GM12891 (cell line): ENCODE data around the gene ZNF599.

Source experiments
- DNase-seq: peaks from one replicate; pipeline ENCODE4 v3.0.0; 2011; ENCODE audit warnings: low spot score; ENCODE audit not compliant: insufficient read length
- FAIRE-seq: peaks from 2 replicates; lab custom pipeline; 2011; peaks lifted over from hg19 to GRCh38; lab: Jason Lieb, UNC
- PAX5 ChIP-seq: IDR thresholded peaks from 2 replicates; pipeline ENCODE4 v1.6.1; 2011; ENCODE audit warnings: low read length, moderate library complexity, mild to moderate bottlenecking; ENCODE audit not compliant: insufficient read depth, severe bottlenecking
- POLR2A ChIP-seq: IDR thresholded peaks from 2 replicates; pipeline ENCODE4 v1.6.1; 2011; ENCODE audit warnings: low read depth, low read length, control low read depth
- POLR2AphosphoS5 ChIP-seq: IDR thresholded peaks from 2 replicates; pipeline ENCODE4 v1.6.1; 2011; ENCODE audit warnings: low read depth, low read length, control low read depth
- POU2F2 ChIP-seq: IDR thresholded peaks from 2 replicates; pipeline ENCODE4 v1.6.1; 2011; ENCODE audit warnings: low read depth, mild to moderate bottlenecking, control low read depth, low read length, moderate library complexity
- SPI1 ChIP-seq: IDR thresholded peaks from 2 replicates; pipeline ENCODE4 v1.6.1; 2011; ENCODE audit warnings: low read depth, low read length, control low read depth
- TAF1 ChIP-seq: IDR thresholded peaks from 2 replicates; pipeline ENCODE4 v1.6.1; 2011; ENCODE audit warnings: low read depth, low read length, control low read depth

The ZNF599 gene

GRCh38 chr19:34757441-34757840 is 15.6 kb downstream of the ZNF599 start:
- FAIRE-seq = no peak
- no peak for TF ChIP-seq POLR2AphosphoS5
- TF ChIP-seq POLR2A = no peak
- TF ChIP-seq PAX5 = no peak
- TF ChIP-seq SPI1 = no peak
- TF ChIP-seq TAF1 = no peak
- no peak for TF ChIP-seq POU2F2

GRCh38 chr19:34744896-34745690 is 27.9 kb downstream of the ZNF599 start:
- FAIRE-seq (no peak), DNase-seq (no peak)
- TF ChIP-seq PAX5 (no peak), POLR2AphosphoS5 (no peak), SPI1 (no peak), POU2F2 (no peak), POLR2A (no peak), TAF1 (no peak)

More at GRCh38 chr19:34757441-34757840, 15.6 kb downstream of the ZNF599 start:
- DNase-seq = no peak

- FAIRE-seq (no peak), DNase-seq (no peak)
- no peak for TF ChIP-seq PAX5
- TF ChIP-seq SPI1 = no peak
- no peak for TF ChIP-seq POLR2AphosphoS5
- no peak for TF ChIP-seq POLR2A
- TF ChIP-seq TAF1 = no peak
- no peak for TF ChIP-seq POU2F2
These were observed 38.4 kb downstream of the ZNF599 start for GRCh38 chr19:34734537-34735103.

- TF ChIP-seq POLR2A (no peak), SPI1 (no peak), POU2F2 (peak; percentile 47; the same call in 1 of the 2 replicates), TAF1 (no peak), PAX5 (no peak), POLR2AphosphoS5 (0 out of 2 replicates have a peak, but pooled peaks have one; percentile 46)
- FAIRE-seq (peak; percentile 90), DNase-seq (peak; percentile 66)
These were observed 39.1 kb downstream of the ZNF599 start, which contains the start of gene ZNF181 for GRCh38 chr19:34733746-34734536. Gene ZNF181 (plus strand): TSS chr19:34734243. CDS start chr19:34735038, 795 bp downstream.

GRCh38 chr19:34733266-34733745 is 39.7 kb downstream of the ZNF599 start:
- FAIRE-seq = no peak
- no peak for DNase-seq
- TF ChIP-seq POLR2A (no peak), POU2F2 (no peak)

GRCh38 chr19:34732612-34733211 is 40.3 kb downstream of the ZNF599 start:
- FAIRE-seq (no peak), DNase-seq (no peak)
- no peak for TF ChIP-seq TAF1
- no peak for TF ChIP-seq POU2F2
- no peak for TF ChIP-seq POLR2AphosphoS5
- TF ChIP-seq PAX5 = no peak
- no peak for TF ChIP-seq POLR2A
- no peak for TF ChIP-seq SPI1

GRCh38 chr19:34731964-34732363 is 41.1 kb downstream of the ZNF599 start:
- DNase-seq (no peak), FAIRE-seq (no peak)
- TF ChIP-seq PAX5 (no peak), TAF1 (no peak), POLR2A (no peak), POLR2AphosphoS5 (no peak), SPI1 (no peak), POU2F2 (no peak)

- DNase-seq (no peak), FAIRE-seq (no peak)
- no peak for TF ChIP-seq PAX5
These were observed 41.8 kb downstream of the ZNF599 start for GRCh38 chr19:34731019-34731829.

GRCh38 chr19:34725400-34725799 is 47.6 kb downstream of the ZNF599 start:
- DNase-seq (no peak), FAIRE-seq (no peak)
- TF ChIP-seq SPI1 (no peak), TAF1 (no peak), POLR2A (no peak), PAX5 (no peak), POU2F2 (no peak), POLR2AphosphoS5 (no peak)
